OCI-LY3 (cell line): ENCODE data around the gene ETV1.
"Not testable (repeated sequence)": the region's sequence is repeated elsewhere in the genome, so short reads cannot be mapped to it uniquely, and the experiment has no call there.

Experiments
- H2AFZ ChIP-seq: fragments of 200-600, 300-600 bp; shearing (Covaris generic); 2 replicates; pipeline ENCODE4 v1.6.0; 2014; ENCODE audit warnings: antibody characterized with exemption, low read depth, low read length
- H3K27ac ChIP-seq: fragments of 200-600, 300-600 bp; sonication (generic); 2 replicates; pipeline ENCODE4 v1.5.1; 2014; ENCODE audit warnings: mild to moderate bottlenecking, low read length, moderate library complexity, mixed read lengths
- H3K27me3 ChIP-seq: fragments of 200-600, 300-600 bp; sonication (generic); 2 replicates; pipeline ENCODE4 v1.6.1; 2014; ENCODE audit warnings: low read depth, low read length, mixed read lengths
- H3K36me3 ChIP-seq: fragments of 200-600, 300-600 bp; sonication (generic); replicated peaks from 2 replicates; pipeline ENCODE3; 2014; ENCODE audit warnings: low read depth, low read length, mixed read lengths
- H3K4me1 ChIP-seq: fragments of 300-600, 200-600 bp; sonication (generic); 2 replicates; pipeline ENCODE4 v1.6.1; 2014; ENCODE audit warnings: low read length, mixed read lengths
- H3K4me2 ChIP-seq: fragments of 200-600, 300-600 bp; sonication (generic); 2 replicates; pipeline ENCODE4 v1.6.1; 2014; ENCODE audit warnings: low read length, mixed read lengths
- H3K4me3 ChIP-seq: fragments of 300-600, 200-600 bp; sonication (generic); 2 replicates; pipeline ENCODE4 v1.5.1; 2014; ENCODE audit warnings: antibody characterized with exemption, mild to moderate bottlenecking, low read length, moderate library complexity
- H3K79me2 ChIP-seq: fragments of 300-600, 200-600 bp; shearing (Covaris generic); 2 replicates; pipeline ENCODE4 v1.6.1; 2014; ENCODE audit warnings: mild to moderate bottlenecking, low read length, mixed read lengths
- H3K9ac ChIP-seq: fragments of 300-600, 200-600 bp; shearing (Covaris generic); 2 replicates; pipeline ENCODE4 v1.6.0; 2014; ENCODE audit warnings: mild to moderate bottlenecking, low read length, moderate library complexity
- H3K9me3 ChIP-seq: fragments of 200-600, 300-600 bp; shearing (Covaris generic); 2 replicates; pipeline ENCODE4 v1.6.1; 2014; ENCODE audit warnings: low read length, mixed read lengths; ENCODE audit not compliant: insufficient read depth
- H4K20me1 ChIP-seq: fragments of 200-600, 300-600 bp; sonication (generic); 2 replicates; pipeline ENCODE4 v1.6.1; 2016; ENCODE audit warnings: low read length, mixed read lengths; ENCODE audit not compliant: insufficient read depth
- CTCF ChIP-seq: fragments of 200-600, 300-600 bp; sonication (generic); IDR thresholded peaks from 2 replicates; pipeline ENCODE4 v1.5.1; 2014; ENCODE audit warnings: antibody characterized with exemption, low read length, low read depth
- EZH2phosphoT487 ChIP-seq: fragments of 200-600 bp; shearing (Covaris generic); IDR thresholded peaks from 2 replicates; pipeline ENCODE4 v1.6.1; 2018; ENCODE audit warnings: antibody characterized with exemption, mixed run types, low read depth

Gene ETV1

GRCh38 chr7:13920053-13920697, 69.3 kb downstream of the ETV1 start:
- no peaks in the 10 kb centered on the region for H4K20me1 ChIP-seq
- no peak for TF ChIP-seq EZH2phosphoT487
- H3K4me2 ChIP-seq: no peak overlapping the region
- no peak overlapping the region for H3K9ac ChIP-seq
- no peaks in the 10 kb centered on the region for H3K9me3 ChIP-seq
- H3K4me3 ChIP-seq: no peak overlapping the region
- no peaks in the 10 kb centered on the region for H3K79me2 ChIP-seq
- no peak overlapping the region for H2AFZ ChIP-seq
- no peaks in the 10 kb centered on the region for H3K4me1 ChIP-seq
- H3K27me3 ChIP-seq: no peaks in the 10 kb centered on the region
- H3K36me3 ChIP-seq: no peaks in the 10 kb centered on the region
- H3K27ac ChIP-seq: no peak overlapping the region

GRCh38 chr7:13918333-13918732, 71.1 kb downstream of the ETV1 start:
- not testable (repeated sequence) for H2AFZ ChIP-seq, H3K79me2 ChIP-seq, H3K4me3 ChIP-seq, H3K9me3 ChIP-seq, H3K27me3 ChIP-seq, H4K20me1 ChIP-seq, H3K36me3 ChIP-seq, H3K4me1 ChIP-seq, H3K9ac ChIP-seq, H3K27ac ChIP-seq, H3K4me2 ChIP-seq

GRCh38 chr7:13917103-13917502, 72.4 kb downstream of the ETV1 start:
- not testable (repeated sequence) for H3K9me3 ChIP-seq, H2AFZ ChIP-seq, H3K4me1 ChIP-seq

GRCh38 chr7:13915891-13916290, 73.6 kb downstream of the ETV1 start:
- TF ChIP-seq EZH2phosphoT487 (no peak), CTCF (no peak)
- Histone ChIP-seq H3K27me3 (no peaks in the 10 kb centered on the region), H4K20me1 (no peaks in the 10 kb centered on the region), H2AFZ (no peak overlapping the region), H3K27ac (no peak overlapping the region), H3K79me2 (no peaks in the 10 kb centered on the region), H3K36me3 (no peaks in the 10 kb centered on the region), H3K9ac (no peak overlapping the region), H3K4me3 (no peak overlapping the region), H3K9me3 (no peaks in the 10 kb centered on the region), H3K4me1 (no peaks in the 10 kb centered on the region), H3K4me2 (no peak overlapping the region)

More at GRCh38 chr7:13917103-13917502, 72.4 kb downstream of the ETV1 start:
- not testable (repeated sequence) for H3K4me2 ChIP-seq, H3K79me2 ChIP-seq, H4K20me1 ChIP-seq, H3K4me3 ChIP-seq, H3K36me3 ChIP-seq, H3K27ac ChIP-seq, H3K9ac ChIP-seq, H3K27me3 ChIP-seq

GRCh38 chr7:13912715-13913278, 76.7 kb downstream of the ETV1 start:
- no peak overlapping the region for H3K4me3 ChIP-seq
- no peak overlapping the region for H3K9ac ChIP-seq
- H3K27me3 ChIP-seq: no peaks in the 10 kb centered on the region
- TF ChIP-seq EZH2phosphoT487 (no peak), CTCF (no peak)
- no peaks in the 10 kb centered on the region for H4K20me1 ChIP-seq
- H2AFZ ChIP-seq: no peak overlapping the region
- no peaks in the 10 kb centered on the region for H3K79me2 ChIP-seq
- H3K36me3 ChIP-seq: no peaks in the 10 kb centered on the region
- no peak overlapping the region for H3K27ac ChIP-seq
- H3K9me3 ChIP-seq: no peaks in the 10 kb centered on the region
- no peaks in the 10 kb centered on the region for H3K4me1 ChIP-seq
- H3K4me2 ChIP-seq: no peak overlapping the region
